ENCODE measurements around the gene CITED1. TPM values are rescaled to one million over a fixed set of nuclear protein-coding genes. Genes with fewer than 3 reads are reported as not detected.

The CITED1 gene
- total RNA-seq, 1 experiment from 2014 or later = 1.8 TPM

DNA sequence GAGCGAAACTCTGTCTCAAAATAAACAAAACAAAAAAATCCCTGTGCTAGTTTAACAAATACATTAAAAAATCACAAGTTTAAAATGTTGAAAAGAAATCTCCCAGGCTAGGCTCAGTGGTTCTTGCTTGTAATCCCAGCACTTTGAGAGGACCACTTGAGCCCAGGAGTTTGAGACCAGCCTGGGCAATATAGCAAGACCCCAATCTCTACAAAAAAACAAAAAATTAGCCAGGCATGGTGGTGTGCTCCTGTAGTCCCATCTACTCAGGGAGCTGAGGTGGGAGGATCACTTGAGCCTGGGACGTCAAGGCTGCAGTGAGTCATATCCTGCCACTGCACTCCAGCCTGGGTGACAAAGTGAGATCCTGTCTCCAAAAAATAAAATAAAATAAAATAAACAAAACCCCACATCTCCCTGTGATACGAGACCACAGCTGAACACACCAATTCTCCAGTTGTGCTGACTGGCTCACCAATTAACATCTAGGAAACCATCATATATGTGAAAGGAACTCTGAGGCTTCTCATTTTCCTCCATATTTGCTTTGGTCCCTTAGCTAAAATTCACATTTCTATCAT, 36.0 kb downstream of the CITED1 start:
- Histone ChIP-seq H3K4me2 (ENCODE audit: low read length) (peak overlapping the region; percentile 53; the same call in 1 of the 2 replicates), H3K36me3 (ENCODE audit: low read depth, low read length) (peaks cover 66% of the 10 kb centered on the region), H3K9me3 (ENCODE audit: low read length) (no peaks in the 10 kb centered on the region), H3K4me3 (ENCODE audit: low read length) (no peak overlapping the region), H3K27ac (ENCODE audit: low read length) (peak overlapping the region; percentile 75), H3K79me2 (ENCODE audit: low read length) (peaks cover 40% of the 10 kb centered on the region), H4K20me1 (ENCODE audit: low read length) (peaks cover 53% of the 10 kb centered on the region), H3K27me3 (ENCODE audit: low read length) (no peaks in the 10 kb centered on the region), H3K9ac (ENCODE audit: low read length) (peak overlapping the region; percentile 15; the same call in 1 of the 2 replicates), H2AFZ (ENCODE audit: low read length) (no peak overlapping the region), H3F3A (ENCODE audit: low read length, unreplicated experiment) (peaks cover 20% of the 10 kb centered on the region), H3K9me2 (replicated peaks; ENCODE audit: low read length) (no peaks in the 10 kb centered on the region), H3K4me1 (ENCODE audit: insufficient read depth, low read length) (peaks cover 52% of the 10 kb centered on the region)
- ATAC-seq (peak; percentile 67), DNase-seq (peak; percentile 61)
- ChIA-PET POLR2A (ENCODE audit: unreplicated experiment) (no interaction called here), CTCF (no interaction called here)
- intact Hi-C loops (cut with micrococcal nuclease) = no loop called here
- TF ChIP-seq EZH2 (IDR thresholded peaks at IDR 0.05; ENCODE audit: low read length, unreplicated experiment) (no peak), EZH2phosphoT487 (IDR thresholded peaks at IDR 0.05; ENCODE audit: borderline replicate concordance, low read length) (no peak)
- TF ChIP-seq, protein P1, sequence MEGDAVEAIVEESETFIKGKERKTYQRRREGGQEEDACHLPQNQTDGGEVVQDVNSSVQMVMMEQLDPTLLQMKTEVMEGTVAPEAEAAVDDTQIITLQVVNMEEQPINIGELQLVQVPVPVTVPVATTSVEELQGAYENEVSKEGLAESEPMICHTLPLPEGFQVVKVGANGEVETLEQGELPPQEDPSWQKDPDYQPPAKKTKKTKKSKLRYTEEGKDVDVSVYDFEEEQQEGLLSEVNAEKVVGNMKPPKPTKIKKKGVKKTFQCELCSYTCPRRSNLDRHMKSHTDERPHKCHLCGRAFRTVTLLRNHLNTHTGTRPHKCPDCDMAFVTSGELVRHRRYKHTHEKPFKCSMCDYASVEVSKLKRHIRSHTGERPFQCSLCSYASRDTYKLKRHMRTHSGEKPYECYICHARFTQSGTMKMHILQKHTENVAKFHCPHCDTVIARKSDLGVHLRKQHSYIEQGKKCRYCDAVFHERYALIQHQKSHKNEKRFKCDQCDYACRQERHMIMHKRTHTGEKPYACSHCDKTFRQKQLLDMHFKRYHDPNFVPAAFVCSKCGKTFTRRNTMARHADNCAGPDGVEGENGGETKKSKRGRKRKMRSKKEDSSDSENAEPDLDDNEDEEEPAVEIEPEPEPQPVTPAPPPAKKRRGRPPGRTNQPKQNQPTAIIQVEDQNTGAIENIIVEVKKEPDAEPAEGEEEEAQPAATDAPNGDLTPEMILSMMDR (conservative IDR thresholded peaks at IDR 0.05; ENCODE audit: low read depth, low read length) = no peak
- no TSS peak for BruUV-seq (replicated peaks)

DNA sequence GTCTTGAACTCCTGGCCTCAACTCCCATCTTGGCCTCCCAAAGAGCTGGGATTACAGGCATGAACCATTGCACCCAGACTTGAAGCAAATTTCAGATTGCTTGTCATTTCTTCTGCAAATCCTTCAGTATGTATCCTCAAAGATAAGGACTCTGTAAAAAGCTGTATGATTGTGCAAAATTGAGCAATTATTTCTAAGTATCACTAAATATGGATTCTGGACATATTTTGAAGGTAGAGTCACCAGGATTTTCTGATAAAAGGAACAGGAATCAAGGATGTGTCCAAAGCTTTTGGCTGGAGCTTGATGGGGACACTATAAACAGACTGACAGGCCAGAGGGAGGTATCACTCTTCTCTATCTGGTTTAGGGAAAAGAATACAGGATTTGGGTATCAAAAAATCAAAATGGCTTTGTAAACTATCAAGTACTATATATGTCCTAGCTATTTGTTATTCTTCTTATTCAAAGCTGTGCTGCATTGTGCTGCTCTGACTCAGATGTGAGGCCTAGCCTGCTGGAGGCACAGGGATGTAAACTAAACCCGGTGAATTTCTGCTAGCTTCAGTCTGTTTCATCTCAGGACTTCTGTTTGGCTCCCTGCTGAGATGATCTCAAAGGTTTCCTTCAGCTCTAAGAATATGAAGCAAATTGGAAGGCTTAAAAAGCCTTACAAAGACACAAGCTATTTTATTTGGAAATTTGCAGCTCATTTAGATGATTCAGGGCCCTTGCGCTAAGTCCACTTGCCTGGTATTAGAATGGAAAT, 36.9 kb downstream of the CITED1 start:
- H3K9ac ChIP-seq (ENCODE audit: low read length) = no peak overlapping the region
- H4K20me1 ChIP-seq (ENCODE audit: low read length) = peaks cover 43% of the 10 kb centered on the region
- H3K27ac ChIP-seq (ENCODE audit: low read length) = peak overlapping the region; percentile 75
- H3K9me3 ChIP-seq (ENCODE audit: low read length) = no peaks in the 10 kb centered on the region
- DNase-seq = no peak
- BruUV-seq (replicated peaks) = no TSS peak
- no peaks in the 10 kb centered on the region for H3K27me3 ChIP-seq (ENCODE audit: low read length)
- no peak overlapping the region for H3K4me2 ChIP-seq (ENCODE audit: low read length)
- intact Hi-C loops (cut with micrococcal nuclease) = no loop called here
- peaks cover 30% of the 10 kb centered on the region for H3K79me2 ChIP-seq (ENCODE audit: low read length)
- peaks cover 14% of the 10 kb centered on the region for H3F3A ChIP-seq (ENCODE audit: low read length, unreplicated experiment)
- peaks cover 42% of the 10 kb centered on the region for H3K4me1 ChIP-seq (ENCODE audit: insufficient read depth, low read length)
- no peaks in the 10 kb centered on the region for H3K9me2 ChIP-seq (replicated peaks; ENCODE audit: low read length)
- no peak overlapping the region for H3K4me3 ChIP-seq (ENCODE audit: low read length)
- no peak for ATAC-seq
- peaks cover 56% of the 10 kb centered on the region for H3K36me3 ChIP-seq (ENCODE audit: low read depth, low read length)
- POLR2A ChIA-PET (ENCODE audit: unreplicated experiment) = no interaction called here
- H2AFZ ChIP-seq (ENCODE audit: low read length) = no peak overlapping the region
- CTCF ChIA-PET = no interaction called here
- TF ChIP-seq, protein P1 (conservative IDR thresholded peaks at IDR 0.05; ENCODE audit: low read depth, low read length) = no peak
- TF ChIP-seq EZH2phosphoT487 (IDR thresholded peaks at IDR 0.05; ENCODE audit: borderline replicate concordance, low read length) (no peak), EZH2 (IDR thresholded peaks at IDR 0.05; ENCODE audit: low read length, unreplicated experiment) (no peak)

DNA sequence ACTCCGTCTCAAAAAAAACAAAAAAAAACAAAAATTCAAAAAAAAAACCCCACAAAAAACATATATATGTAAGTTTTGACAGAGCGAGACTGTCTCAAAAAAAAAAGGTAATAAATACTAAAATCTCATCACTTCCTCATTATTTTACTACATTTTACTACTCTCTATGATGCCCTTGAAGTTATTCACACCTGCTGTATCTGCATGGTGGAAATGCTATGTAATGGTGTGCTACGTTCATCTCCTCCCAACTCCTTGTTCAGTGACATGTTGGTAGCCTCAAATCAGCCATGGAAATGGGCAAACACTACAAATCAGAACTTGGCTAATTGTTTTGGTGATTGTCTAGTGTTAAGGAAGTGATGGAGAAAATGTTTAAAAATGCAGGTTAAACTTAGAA, 40.5 kb downstream of the CITED1 start:
- intact Hi-C loops (cut with micrococcal nuclease) = no loop called here
- peaks cover 9% of the 10 kb centered on the region for H3K4me1 ChIP-seq (ENCODE audit: insufficient read depth, low read length)
- ATAC-seq (no peak), DNase-seq (no peak)
- H3K36me3 ChIP-seq (ENCODE audit: low read depth, low read length) = peaks cover 25% of the 10 kb centered on the region
- no peaks in the 10 kb centered on the region for H3F3A ChIP-seq (ENCODE audit: low read length, unreplicated experiment)
- H2AFZ ChIP-seq (ENCODE audit: low read length) = no peak overlapping the region
- peaks cover 4% of the 10 kb centered on the region; the same call in 1 of the 2 replicates for H3K79me2 ChIP-seq (ENCODE audit: low read length)
- no peak overlapping the region for H3K27ac ChIP-seq (ENCODE audit: low read length)
- ChIA-PET CTCF (no interaction called here), POLR2A (ENCODE audit: unreplicated experiment) (no interaction called here)
- H3K27me3 ChIP-seq (ENCODE audit: low read length) = no peaks in the 10 kb centered on the region
- no peak overlapping the region for H3K9ac ChIP-seq (ENCODE audit: low read length)
- peaks cover 12% of the 10 kb centered on the region for H4K20me1 ChIP-seq (ENCODE audit: low read length)
- no peak overlapping the region for H3K4me2 ChIP-seq (ENCODE audit: low read length)
- no peak overlapping the region for H3K4me3 ChIP-seq (ENCODE audit: low read length)
- TF ChIP-seq, protein P1 (conservative IDR thresholded peaks at IDR 0.05; ENCODE audit: low read depth, low read length) = no peak
- TF ChIP-seq EZH2phosphoT487 (IDR thresholded peaks at IDR 0.05; ENCODE audit: borderline replicate concordance, low read length) = no peak
- TF ChIP-seq EZH2 (IDR thresholded peaks at IDR 0.05; ENCODE audit: low read length, unreplicated experiment) = no peak
- no TSS peak for BruUV-seq (replicated peaks)
- no peaks in the 10 kb centered on the region for H3K9me3 ChIP-seq (ENCODE audit: low read length)
- H3K9me2 ChIP-seq (replicated peaks; ENCODE audit: low read length) = no peaks in the 10 kb centered on the region

Measured in PC-3 (cell line).